Fibroblast of skin of scalp (primary cell): ENCODE data around the gene MAP2K1. TPM values are rescaled to one million over a fixed set of nuclear protein-coding genes. Genes with fewer than 3 reads are reported as not detected.
"Not testable (repeated sequence)": the region's sequence is repeated elsewhere in the genome, so short reads cannot be mapped to it uniquely, and the experiment has no call there.

Source experiments
- DNase-seq: peaks from one replicate; pipeline ENCODE4 v3.0.0-alpha.2; 2013
- polyA plus RNA-seq, 2 experiments: library from polyadenylated mRNA; unstranded; fragments of 120-200 nt; gene quantifications; one replicate each; pipeline ENCODE4 v1.2.1, GENCODE V29; 2013; ENCODE audit not compliant: insufficient read length in 2 of 2

Gene MAP2K1
- polyA plus RNA-seq (2013, experiment 1 of 2; ENCODE audit: insufficient read length): 71.2 TPM
- 68.4 TPM for polyA plus RNA-seq (2013, experiment 2 of 2; ENCODE audit: insufficient read length)

- peak; percentile 98 for DNase-seq
These were observed at the start of gene MAP2K1 for GRCh38 chr15:66386204-66387123. Gene MAP2K1 (plus strand): TSS chr15:66386912. CDS start chr15:66387348, 436 bp downstream.

GRCh38 chr15:66348530-66348929 is 38.2 kb upstream of the MAP2K1 start:
- not testable (repeated sequence) for DNase-seq

- DNase-seq: no peak
These were observed 30.7 kb upstream of the MAP2K1 start for GRCh38 chr15:66356077-66356358.

- DNase-seq: peak; percentile 96
These were observed 30.1 kb upstream of the MAP2K1 start, which contains the start of gene TIPIN for GRCh38 chr15:66356359-66357236. Gene TIPIN (minus strand): TSS chr15:66356685. CDS start chr15:66352947, 3,738 bp downstream.

- no peak for DNase-seq
These were observed 27.0 kb upstream of the MAP2K1 start for GRCh38 chr15:66359740-66360139.

GRCh38 chr15:66361745-66362460 is 24.8 kb upstream of the MAP2K1 start:
- not testable (repeated sequence) for DNase-seq

GRCh38 chr15:66362776-66363175 is 23.9 kb upstream of the MAP2K1 start:
- DNase-seq: no peak

GRCh38 chr15:66364944-66365528 is 21.7 kb upstream of the MAP2K1 start:
- no peak for DNase-seq

- no peak for DNase-seq
These were observed 16.7 kb upstream of the MAP2K1 start for GRCh38 chr15:66369773-66370651.

- DNase-seq: no peak
These were observed 12.5 kb upstream of the MAP2K1 start for GRCh38 chr15:66374179-66374578.

- no peak for DNase-seq
These were observed 7.8 kb upstream of the MAP2K1 start for GRCh38 chr15:66378814-66379430.

- DNase-seq: not testable (repeated sequence)
These were observed 5.3 kb upstream of the MAP2K1 start for GRCh38 chr15:66381376-66381775.

- peak; percentile 69 for DNase-seq
These were observed 691 bp downstream of the MAP2K1 start for GRCh38 chr15:66387163-66388042.

GRCh38 chr15:66388043-66388363 is 1.3 kb downstream of the MAP2K1 start:
- no peak for DNase-seq

GRCh38 chr15:66388576-66388975 is 1.9 kb downstream of the MAP2K1 start:
- DNase-seq: no peak

- no peak for DNase-seq
These were observed 2.6 kb downstream of the MAP2K1 start for GRCh38 chr15:66389098-66389858.

GRCh38 chr15:66389859-66390381 is 3.2 kb downstream of the MAP2K1 start:
- DNase-seq: no peak

GRCh38 chr15:66390678-66391077 is 4.0 kb downstream of the MAP2K1 start:
- DNase-seq: no peak

- DNase-seq: not testable (repeated sequence)
These were observed 6.3 kb downstream of the MAP2K1 start for GRCh38 chr15:66393037-66393436.
